Neural progenitor cell (in vitro differentiated cells): ENCODE data around the gene KIAA0586. TPM values are rescaled to one million over a fixed set of nuclear protein-coding genes. Genes with fewer than 3 reads are reported as not detected.
A peak's percentile ranks its signal among the peaks of the same experiment; 100 is the strongest.

Experiments
- DNase-seq: peaks from one replicate; pipeline ENCODE4 v3.0.0-alpha.2; 2016; ENCODE audit warnings: low spot score
- H2AFZ ChIP-seq: fragments of 200-600 bp; sonication (generic); replicated peaks from 2 replicates; pipeline ENCODE4 v1.6.1; 2016; ENCODE audit warnings: antibody characterized with exemption
- H3F3A ChIP-seq: fragments of 200-600 bp; sonication (generic); 2 replicates; pipeline ENCODE4 v1.6.1; 2016; ENCODE audit warnings: antibody characterized with exemption, low read depth
- H3K27ac ChIP-seq: fragments of 200-600 bp; sonication (generic); 2 replicates; pipeline ENCODE4 v1.5.1; 2016; ENCODE audit warnings: mild to moderate bottlenecking
- H3K27me3 ChIP-seq: fragments of 200-600 bp; sonication (generic); 2 replicates; pipeline ENCODE4 v1.6.1; 2016; ENCODE audit warnings: mild to moderate bottlenecking, moderate library complexity
- H3K36me3 ChIP-seq: fragments of 200-600 bp; sonication (generic); 2 replicates; pipeline ENCODE4 v1.5.1; 2016
- H3K4me1 ChIP-seq: fragments of 200-600 bp; sonication (generic); 2 replicates; pipeline ENCODE4 v1.6.1; 2016; ENCODE audit warnings: mixed run types
- H3K4me2 ChIP-seq: fragments of 200-600 bp; sonication (generic); 2 replicates; pipeline ENCODE4 v1.6.1; 2016
- H3K4me3 ChIP-seq: fragments of 200-600 bp; sonication (generic); 2 replicates; pipeline ENCODE4 v1.5.1; 2016
- H3K79me2 ChIP-seq: fragments of 200-600 bp; sonication (generic); 2 replicates; pipeline ENCODE4 v1.6.1; 2016; ENCODE audit warnings: low read depth
- H3K9ac ChIP-seq: fragments of 200-600 bp; sonication (generic); 2 replicates; pipeline ENCODE4 v1.6.1; 2016
- H3K9me3 ChIP-seq: fragments of 200-600 bp; sonication (generic); 2 replicates; pipeline ENCODE4 v1.5.1; 2016; ENCODE audit warnings: low read depth
- H4K20me1 ChIP-seq: fragments of 200-600 bp; sonication (generic); 2 replicates; pipeline ENCODE4 v1.6.1; 2016; ENCODE audit warnings: low read depth
- H3K27ac Mint-ChIP-seq: 3 replicates; pipeline ENCODE4 v1.8.0; 2021; ENCODE audit warnings: mixed read lengths
- H3K27me3 Mint-ChIP-seq: 2 replicates; pipeline ENCODE4 v1.8.0; 2022; ENCODE audit warnings: low read depth, mild to moderate bottlenecking, inconsistent platforms, moderate library complexity, mixed read lengths; ENCODE audit not compliant: insufficient read depth
- H3K36me3 Mint-ChIP-seq: 3 replicates; pipeline ENCODE4 v1.8.0; 2021; ENCODE audit warnings: mixed read lengths
- H3K4me1 Mint-ChIP-seq: 3 replicates; pipeline ENCODE4 v1.8.0; 2021; ENCODE audit warnings: mixed read lengths
- H3K4me3 Mint-ChIP-seq: 3 replicates; pipeline ENCODE4 v1.8.0; 2021; ENCODE audit warnings: mild to moderate bottlenecking, moderate library complexity, mixed read lengths
- H3K9me3 Mint-ChIP-seq: 3 replicates; pipeline ENCODE4 v1.8.0; 2020; ENCODE audit warnings: mixed read lengths
- EZH2 ChIP-seq: fragments of 200-600 bp; sonication (generic); IDR thresholded peaks from 2 replicates; pipeline ENCODE4 v1.6.1; 2017; ENCODE audit warnings: antibody characterized with exemption, mild to moderate bottlenecking, moderate library complexity
- EZH2phosphoT487 ChIP-seq: fragments of 200-600 bp; sonication (generic); IDR thresholded peaks from 2 replicates; pipeline ENCODE4 v1.6.1; 2017; ENCODE audit warnings: antibody characterized with exemption
- total RNA-seq: library from RNA; depleted of rRNA; stranded (reverse); fragments of >200 nt; gene quantifications from 2 replicates; pipeline ENCODE4 v1.2.3, GENCODE V29; 2015; ENCODE audit warnings: low replicate concordance
- TF ChIP-seq, protein P1 (sequence below): fragments of 200-600 bp; sonication (generic); IDR thresholded peaks from 2 replicates; pipeline ENCODE4 v1.5.1; 2017; ENCODE audit warnings: antibody characterized with exemption, mild to moderate bottlenecking

Gene KIAA0586
- total RNA-seq, 1 donor from 2014 or later: 79.4 TPM

DNA sequence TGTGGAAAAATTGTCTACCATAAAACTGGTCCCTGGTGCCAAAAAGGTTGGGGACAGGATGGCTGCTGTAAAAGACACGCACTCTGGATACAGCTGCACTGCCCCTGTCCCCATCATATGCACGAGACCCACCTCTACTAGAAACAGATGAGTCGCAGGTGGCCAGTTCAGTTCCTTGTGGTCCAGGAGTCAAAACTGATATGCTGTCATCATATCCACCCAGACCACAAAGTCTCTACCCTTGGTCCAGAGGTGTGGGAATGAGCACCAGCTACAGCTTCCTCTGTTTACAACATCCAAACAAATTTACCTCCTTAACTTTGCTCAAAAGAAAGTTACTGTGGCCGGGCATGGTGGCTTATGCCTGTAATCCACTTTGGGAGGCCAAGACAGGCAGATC, 166.5 kb downstream of the KIAA0586 start:
- H3K9ac ChIP-seq: no peak overlapping the region
- no peak overlapping the region for H3K4me3 ChIP-seq
- no peaks in the 10 kb centered on the region for H3K36me3 Mint-ChIP-seq
- H3K4me1 ChIP-seq: no peaks in the 10 kb centered on the region
- H4K20me1 ChIP-seq: no peaks in the 10 kb centered on the region
- H3K4me3 Mint-ChIP-seq: no peak overlapping the region
- H3K4me1 Mint-ChIP-seq: no peaks in the 10 kb centered on the region
- H3K27ac Mint-ChIP-seq: no peak overlapping the region
- no peaks in the 10 kb centered on the region for H3F3A ChIP-seq
- H3K9me3 ChIP-seq: no peaks in the 10 kb centered on the region
- H3K27ac ChIP-seq: no peak overlapping the region
- H3K4me2 ChIP-seq: no peak overlapping the region
- peaks cover 4% of the 10 kb centered on the region for H3K27me3 Mint-ChIP-seq
- no peak for DNase-seq
- H3K79me2 ChIP-seq: no peaks in the 10 kb centered on the region
- H3K9me3 Mint-ChIP-seq: peaks cover 4% of the 10 kb centered on the region
- H3K27me3 ChIP-seq: no peaks in the 10 kb centered on the region
- H3K36me3 ChIP-seq: no peaks in the 10 kb centered on the region
- no peak for TF ChIP-seq EZH2
- TF ChIP-seq EZH2phosphoT487: no peak
- TF ChIP-seq, protein P1, sequence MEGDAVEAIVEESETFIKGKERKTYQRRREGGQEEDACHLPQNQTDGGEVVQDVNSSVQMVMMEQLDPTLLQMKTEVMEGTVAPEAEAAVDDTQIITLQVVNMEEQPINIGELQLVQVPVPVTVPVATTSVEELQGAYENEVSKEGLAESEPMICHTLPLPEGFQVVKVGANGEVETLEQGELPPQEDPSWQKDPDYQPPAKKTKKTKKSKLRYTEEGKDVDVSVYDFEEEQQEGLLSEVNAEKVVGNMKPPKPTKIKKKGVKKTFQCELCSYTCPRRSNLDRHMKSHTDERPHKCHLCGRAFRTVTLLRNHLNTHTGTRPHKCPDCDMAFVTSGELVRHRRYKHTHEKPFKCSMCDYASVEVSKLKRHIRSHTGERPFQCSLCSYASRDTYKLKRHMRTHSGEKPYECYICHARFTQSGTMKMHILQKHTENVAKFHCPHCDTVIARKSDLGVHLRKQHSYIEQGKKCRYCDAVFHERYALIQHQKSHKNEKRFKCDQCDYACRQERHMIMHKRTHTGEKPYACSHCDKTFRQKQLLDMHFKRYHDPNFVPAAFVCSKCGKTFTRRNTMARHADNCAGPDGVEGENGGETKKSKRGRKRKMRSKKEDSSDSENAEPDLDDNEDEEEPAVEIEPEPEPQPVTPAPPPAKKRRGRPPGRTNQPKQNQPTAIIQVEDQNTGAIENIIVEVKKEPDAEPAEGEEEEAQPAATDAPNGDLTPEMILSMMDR: no peak
- H2AFZ ChIP-seq: no peak overlapping the region

DNA sequence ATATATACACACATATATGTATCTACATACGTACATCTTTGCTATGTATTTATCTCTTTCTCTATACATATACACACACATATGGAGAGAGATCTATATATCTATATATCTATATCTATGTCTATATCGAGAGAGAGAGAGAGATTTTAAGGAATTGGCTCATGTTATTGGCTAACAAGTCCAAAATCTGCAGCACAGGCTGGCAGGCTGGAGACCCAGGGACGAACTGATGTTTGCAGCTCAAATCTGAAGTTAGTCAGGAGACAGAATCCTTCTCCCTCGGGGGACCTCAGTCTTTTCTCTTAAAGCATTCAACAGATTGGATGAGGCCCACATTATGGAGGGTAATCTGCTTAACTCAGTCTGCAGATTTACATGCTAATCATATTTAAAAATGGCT, 169.5 kb downstream of the KIAA0586 start:
- Mint-ChIP-seq H3K9me3 (no peaks in the 10 kb centered on the region), H3K4me3 (no peak overlapping the region), H3K36me3 (no peaks in the 10 kb centered on the region), H3K27ac (no peak overlapping the region), H3K4me1 (no peaks in the 10 kb centered on the region), H3K27me3 (no peaks in the 10 kb centered on the region)
- H3K27me3 ChIP-seq: no peaks in the 10 kb centered on the region
- no peaks in the 10 kb centered on the region for H3K4me1 ChIP-seq
- H3K79me2 ChIP-seq: no peaks in the 10 kb centered on the region
- DNase-seq: no peak
- no peaks in the 10 kb centered on the region for H3F3A ChIP-seq
- H3K9me3 ChIP-seq: no peaks in the 10 kb centered on the region
- H3K27ac ChIP-seq: no peak overlapping the region
- H3K4me3 ChIP-seq: no peak overlapping the region
- H2AFZ ChIP-seq: no peak overlapping the region
- no peak overlapping the region for H3K4me2 ChIP-seq
- TF ChIP-seq, protein P1: no peak
- TF ChIP-seq EZH2phosphoT487 (no peak), EZH2 (no peak)
- no peak overlapping the region for H3K9ac ChIP-seq
- H4K20me1 ChIP-seq: no peaks in the 10 kb centered on the region
- H3K36me3 ChIP-seq: no peaks in the 10 kb centered on the region

DNA sequence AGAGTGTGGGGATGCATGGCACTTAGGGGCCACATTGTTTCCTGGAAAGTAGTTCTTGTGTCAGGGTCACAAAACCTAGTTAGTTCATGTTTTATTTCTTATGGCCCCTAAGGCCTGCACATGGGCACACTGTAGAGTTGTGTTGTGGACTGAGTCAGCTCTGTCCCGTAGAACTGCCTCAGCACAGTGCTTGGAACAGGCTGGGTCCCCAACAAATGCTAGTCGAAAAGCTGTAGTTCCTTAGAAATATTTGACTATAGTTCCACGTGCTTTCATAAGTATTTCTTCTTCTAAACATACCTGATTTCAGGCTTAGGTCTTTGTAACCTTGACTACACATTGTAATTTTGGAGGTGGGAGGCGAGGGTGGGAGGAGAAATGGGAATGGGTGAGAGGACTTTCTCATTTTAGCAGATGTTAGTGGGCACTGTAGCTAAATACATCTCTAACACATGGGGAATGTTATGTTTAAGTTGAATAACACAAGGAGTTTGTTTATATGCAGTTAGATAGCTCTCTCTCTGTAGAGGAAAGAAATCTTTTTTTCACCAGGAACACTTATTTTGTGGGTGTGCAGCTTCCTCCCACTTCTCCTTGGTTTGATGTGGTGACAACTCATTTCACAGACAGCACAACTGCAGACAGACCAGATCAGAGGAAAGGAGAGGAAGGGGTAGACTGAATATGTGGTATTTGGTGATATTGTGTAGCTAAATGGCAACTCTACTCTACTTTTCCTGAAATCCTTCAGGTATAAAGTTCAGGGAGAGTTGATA, 170.7 kb downstream of the KIAA0586 start:
- H3F3A ChIP-seq: no peaks in the 10 kb centered on the region
- H3K27ac ChIP-seq: no peak overlapping the region
- H3K27me3 Mint-ChIP-seq: no peaks in the 10 kb centered on the region
- no peak overlapping the region for H3K4me3 ChIP-seq
- no peaks in the 10 kb centered on the region for H3K36me3 Mint-ChIP-seq
- H3K79me2 ChIP-seq: no peaks in the 10 kb centered on the region
- TF ChIP-seq, protein P1: no peak
- TF ChIP-seq EZH2 (no peak), EZH2phosphoT487 (no peak)
- H3K36me3 ChIP-seq: no peaks in the 10 kb centered on the region
- H3K4me3 Mint-ChIP-seq: no peak overlapping the region
- no peak overlapping the region for H3K4me2 ChIP-seq
- H3K9me3 Mint-ChIP-seq: no peaks in the 10 kb centered on the region
- peak overlapping the region; percentile 22 for H3K27ac Mint-ChIP-seq
- H3K4me1 Mint-ChIP-seq: no peaks in the 10 kb centered on the region
- H3K27me3 ChIP-seq: no peaks in the 10 kb centered on the region
- no peaks in the 10 kb centered on the region for H4K20me1 ChIP-seq
- DNase-seq: no peak
- no peak overlapping the region for H3K9ac ChIP-seq
- H2AFZ ChIP-seq: no peak overlapping the region
- H3K9me3 ChIP-seq: no peaks in the 10 kb centered on the region
- no peaks in the 10 kb centered on the region for H3K4me1 ChIP-seq
